K562 treated with DMSO at 1 percent for 12 hours (cell line): ENCODE measurements around the gene MAPK11. TPM values are rescaled to one million over a fixed set of nuclear protein-coding genes. Genes with fewer than 3 reads are reported as not detected.

Source experiments
- total RNA-seq: library from RNA; unstranded; fragments of 300-600 nt; gene quantifications from 2 replicates; pipeline ENCODE4 v1.2.3, GENCODE V29; 2022; ENCODE audit not compliant: insufficient read depth

Gene MAPK11
- 3.8 and 5.0 TPM in 2 replicates for total RNA-seq

DNA sequence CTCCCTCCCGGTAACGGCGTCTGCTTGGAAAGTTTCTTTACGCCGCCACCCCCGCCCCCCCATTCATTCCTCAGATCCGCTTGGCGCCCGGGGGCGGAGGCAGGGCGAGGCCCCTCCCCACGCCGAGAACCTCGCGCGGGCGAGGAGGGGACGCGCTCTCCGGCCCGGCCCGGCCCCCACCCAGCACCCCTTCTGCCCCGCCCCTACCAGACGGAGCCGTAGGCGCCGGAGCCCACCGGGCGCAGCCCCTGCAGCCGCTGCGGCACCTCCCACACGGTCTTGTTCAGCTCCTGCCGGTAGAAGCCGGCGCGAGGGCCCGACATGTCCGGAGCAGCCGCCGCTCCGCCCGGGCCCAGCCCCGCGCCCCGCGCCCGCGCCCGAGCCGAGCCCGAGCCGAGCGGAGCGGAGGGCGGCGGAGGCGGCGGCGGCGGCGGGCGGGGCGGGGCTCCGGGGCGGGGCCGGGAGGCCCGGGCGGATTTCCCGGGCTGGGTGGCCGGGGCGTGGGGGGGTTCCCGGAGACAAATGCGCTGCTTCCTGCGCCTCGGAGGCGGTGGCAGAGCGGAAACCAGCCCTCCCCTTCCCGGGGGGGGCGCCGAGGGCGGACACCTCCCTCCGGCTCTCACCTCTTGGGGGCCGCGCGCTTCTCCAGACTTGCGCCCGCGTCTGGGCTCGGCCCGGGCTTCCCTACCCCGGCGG, at the start of gene MAPK11:
Gene MAPK11, minus strand, starts transcription at position 411 of the 696 bp plus-strand sequence. Its CDS starts 88 bp downstream, at position 323.

DNA sequence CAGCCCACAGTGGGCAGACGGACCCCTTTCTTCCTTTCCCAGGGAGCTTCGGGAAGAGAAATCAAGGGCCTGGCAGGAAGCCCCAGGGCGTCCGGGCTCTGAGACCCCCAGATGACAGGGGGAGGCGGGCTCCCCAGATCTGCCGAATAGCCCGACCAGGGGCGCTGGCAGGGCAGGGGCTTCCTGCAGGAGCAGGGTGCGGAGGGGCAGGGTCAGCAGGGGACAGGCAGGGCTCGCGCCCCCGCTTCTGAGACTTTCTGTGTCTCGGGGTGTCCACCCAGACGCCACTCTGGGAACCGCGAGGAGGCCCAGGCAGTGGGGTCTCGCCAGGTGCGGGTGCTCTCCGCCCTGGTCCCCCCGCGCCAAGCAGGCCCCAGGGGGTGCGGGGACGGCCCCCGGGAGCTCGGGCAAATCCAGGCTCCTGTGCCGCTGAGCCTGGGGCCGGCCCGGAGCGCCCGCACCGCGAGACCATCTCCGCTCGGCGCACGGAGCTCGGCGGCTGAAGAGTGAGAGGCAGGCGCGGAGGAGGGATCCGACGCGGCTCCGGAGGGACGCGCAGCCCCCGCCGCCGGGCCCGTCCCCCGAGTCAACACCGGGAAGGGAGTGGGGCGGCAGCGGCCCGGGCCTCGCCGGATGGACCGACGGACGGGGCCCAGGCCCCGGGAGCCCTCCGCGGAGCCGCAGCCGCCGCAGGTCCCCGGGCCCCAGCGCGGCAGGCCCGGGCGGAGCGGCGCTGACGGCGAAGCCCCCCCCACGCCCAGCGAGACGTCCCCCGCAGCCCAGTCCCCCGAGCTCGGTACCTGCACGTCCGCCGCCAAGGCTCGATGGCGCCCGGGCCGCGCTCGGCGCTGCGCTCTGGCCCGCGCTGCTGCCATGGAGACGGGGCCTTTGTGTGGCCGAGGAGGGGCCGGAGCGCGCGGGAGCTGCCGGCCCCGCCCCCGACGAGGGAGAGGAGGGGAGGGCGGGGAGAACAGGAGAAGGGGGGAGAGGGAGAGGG, 36.9 kb upstream of the MAPK11 start, which contains the start of gene PLXNB2:
Gene PLXNB2, minus strand, starts transcription at position 894 of the 997 bp plus-strand sequence. CDS start 17,062 bp downstream, outside the sequence.

DNA sequence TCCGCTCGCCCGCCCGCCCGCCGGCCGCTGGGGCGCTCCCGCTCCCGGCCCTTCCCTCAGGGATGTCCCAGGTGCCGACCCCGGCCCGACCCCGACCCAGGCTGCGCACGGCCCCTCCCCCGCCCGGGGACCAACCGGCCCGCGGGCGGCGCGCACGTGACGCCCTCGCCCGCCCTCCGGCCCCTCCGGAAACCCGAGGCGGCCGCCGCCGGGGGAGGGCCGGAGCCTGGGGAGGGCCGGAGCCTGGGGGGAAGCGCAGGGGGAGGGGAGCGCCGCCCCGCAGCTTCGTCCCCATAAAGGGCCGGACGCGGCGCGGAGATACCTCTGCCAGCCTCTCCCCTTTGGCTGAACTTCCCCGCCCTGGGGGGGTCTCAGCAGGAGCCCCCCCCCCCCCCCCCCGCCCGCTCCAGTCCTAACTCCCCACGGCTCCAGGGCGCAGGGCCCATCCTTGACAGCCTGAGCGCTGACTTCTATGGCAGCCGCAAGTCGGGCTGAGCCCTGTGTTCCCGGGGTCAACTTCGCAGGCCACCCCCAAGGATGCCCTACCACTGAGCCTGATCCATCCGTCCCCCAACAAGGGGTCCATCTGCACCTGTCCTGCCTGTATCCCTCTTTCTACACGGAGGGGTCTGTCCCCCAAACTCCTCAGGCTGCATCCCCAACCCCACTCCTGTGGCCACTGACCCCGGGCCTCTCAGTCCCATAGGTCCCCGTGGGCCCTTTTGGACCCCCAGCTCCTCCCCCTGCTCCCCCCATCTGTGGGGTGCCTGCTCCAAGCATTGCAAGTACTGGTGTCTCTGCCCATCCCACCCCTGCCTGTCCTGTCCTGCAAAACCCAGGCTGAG, 8.3 kb downstream of the MAPK11 start, which contains the start of gene MAPK12:
Gene MAPK12, minus strand, starts transcription at position 69 of the 845 bp plus-strand sequence. CDS start 174 bp downstream, outside the sequence.

DNA sequence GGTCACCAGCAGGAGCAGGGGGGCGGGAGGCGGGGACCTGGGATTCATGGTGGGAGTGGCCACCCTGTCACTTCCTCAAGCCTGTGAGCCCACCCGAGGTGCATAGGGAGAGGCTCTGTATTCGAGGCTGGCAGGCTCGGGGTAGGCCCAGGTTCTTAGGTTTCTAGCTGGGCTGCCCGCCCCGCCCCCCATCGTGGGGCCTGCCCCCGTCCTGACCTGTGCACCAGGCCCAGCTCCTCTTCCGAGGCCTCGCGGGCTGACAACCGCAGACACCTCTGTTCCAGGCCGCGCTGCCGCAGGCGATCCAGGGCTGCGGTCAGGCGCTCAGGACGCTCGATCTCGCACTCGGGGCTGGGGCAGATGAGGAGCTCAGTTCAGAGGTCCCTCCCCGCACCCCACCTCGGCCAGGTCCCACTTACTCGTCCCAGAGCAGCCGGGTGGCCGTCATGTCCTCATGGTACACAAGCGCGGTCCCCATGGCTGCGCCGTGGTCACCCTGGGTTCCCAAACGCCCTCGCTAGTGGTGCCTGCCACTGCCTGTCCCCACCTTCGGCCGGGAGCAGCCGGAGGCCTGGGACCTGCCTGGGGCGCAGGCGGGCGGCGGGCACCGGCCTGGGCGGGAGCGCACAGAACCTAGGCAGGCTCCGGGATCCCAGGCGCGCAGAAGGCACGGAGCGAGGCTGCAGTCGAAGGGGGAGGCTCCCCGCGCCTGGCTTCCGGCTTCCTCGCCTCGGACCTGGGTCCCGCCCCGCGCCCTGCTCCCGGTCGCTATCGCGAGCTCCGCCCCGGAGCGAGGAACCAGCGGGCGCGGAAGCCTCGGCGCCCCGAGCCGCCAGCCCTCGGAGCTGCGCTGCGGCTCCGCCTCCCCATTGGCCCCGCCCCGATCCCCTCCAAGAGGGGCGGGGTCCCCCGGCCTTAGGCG, 19.4 kb downstream of the MAPK11 start, which contains the start of gene HDAC10:
Gene HDAC10, minus strand, starts transcription at position 711 of the 922 bp plus-strand sequence. Its CDS starts 233 bp downstream, at position 478.

DNA sequence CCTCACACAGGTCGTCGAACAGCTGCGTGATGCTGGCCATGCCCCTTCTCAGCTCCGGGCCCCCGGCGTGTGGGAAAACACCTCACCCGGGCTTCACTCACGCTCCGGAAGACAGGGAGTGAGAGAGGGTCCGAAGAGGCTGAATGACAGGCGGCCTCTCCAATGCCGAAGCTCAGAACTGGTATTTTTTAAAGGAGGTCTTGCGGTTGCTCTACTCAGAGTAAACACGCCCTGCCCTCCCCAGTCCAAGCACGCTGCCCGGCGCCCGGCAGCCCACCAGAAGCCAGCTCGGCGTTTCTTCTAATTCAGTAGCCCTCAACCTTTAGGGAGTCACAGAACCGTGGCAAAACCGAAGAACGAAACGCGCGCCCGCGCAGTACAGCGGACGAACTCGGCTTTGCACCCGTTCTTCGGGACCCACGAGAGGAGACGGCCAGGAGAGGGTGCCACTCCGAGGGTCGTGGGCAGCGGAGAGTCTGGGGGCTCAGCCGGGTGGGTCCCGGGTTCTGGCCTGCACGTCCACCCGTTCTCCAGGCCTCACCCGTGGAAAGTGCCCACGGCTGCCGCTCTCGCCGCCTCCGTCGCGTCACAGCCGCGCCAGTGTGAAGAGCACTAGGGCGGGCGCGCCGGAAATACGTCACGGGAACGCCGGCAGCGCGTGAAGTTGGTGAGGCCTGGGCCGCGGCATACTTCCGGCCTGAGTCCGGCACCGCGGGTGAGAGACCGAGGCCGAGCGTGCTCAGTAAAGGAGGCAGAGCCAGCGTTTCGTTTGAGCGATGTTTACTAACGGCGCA, 25.6 kb downstream of the MAPK11 start, which contains the start of gene TUBGCP6:
Gene TUBGCP6, minus strand, starts transcription at position 604 of the 794 bp plus-strand sequence. Its CDS starts 564 bp downstream, at position 40.

Other genes starting within 250 kb of the MAPK11 start
- gene TTLL8, start 212.1 kb downstream of the MAPK11 start, total RNA-seq, result not detected in 2 replicates
- 0.69 and 0.74 TPM in 2 replicates for gene MLC1, start 185.0 kb downstream of the MAPK11 start, total RNA-seq
- 1.1 TPM in 1 of 2 replicates, not detected in the other for gene MOV10L1, start 180.4 kb downstream of the MAPK11 start, total RNA-seq
- 22.8 and 30.2 TPM in 2 replicates for gene PANX2, start 99.6 kb downstream of the MAPK11 start, total RNA-seq
- gene TRABD, start 84.5 kb downstream of the MAPK11 start, total RNA-seq, result 47.8 and 54.8 TPM in 2 replicates
- 31.2 and 31.8 TPM in 2 replicates for gene SELENOO, start 69.4 kb downstream of the MAPK11 start, total RNA-seq
- 10.2 and 28.1 TPM in 2 replicates for gene TUBGCP6, start 25.4 kb downstream of the MAPK11 start, total RNA-seq
- 20.5 and 35.8 TPM in 2 replicates for gene HDAC10, start 19.1 kb downstream of the MAPK11 start, total RNA-seq
- gene MAPK12, start 8.7 kb downstream of the MAPK11 start, total RNA-seq, result 18.9 and 24.6 TPM in 2 replicates
- 18.4 and 33.9 TPM in 2 replicates for gene PLXNB2, start 37.3 kb upstream of the MAPK11 start, total RNA-seq
- gene DENND6B, start 56.6 kb upstream of the MAPK11 start, total RNA-seq, result 1.6 and 2.8 TPM in 2 replicates
- gene PPP6R2, start 72.9 kb upstream of the MAPK11 start, total RNA-seq, result 41.2 and 53.8 TPM in 2 replicates
- 39.8 and 53.2 TPM in 2 replicates for gene SBF1, start 204.7 kb upstream of the MAPK11 start, total RNA-seq
- 5.9 and 9.7 TPM in 2 replicates for gene ADM2, start 211.2 kb upstream of the MAPK11 start, total RNA-seq
- not detected in 2 replicates for gene MIOX, start 216.5 kb upstream of the MAPK11 start, total RNA-seq
- 47.0 and 59.2 TPM in 2 replicates for gene LMF2, start 237.3 kb upstream of the MAPK11 start, total RNA-seq
- gene NCAPH2, start 237.8 kb upstream of the MAPK11 start, total RNA-seq, result 73.6 and 85.3 TPM in 2 replicates